G401.6 (cell line): ENCODE data around the gene LIPH.
"Not testable (repeated sequence)": the region's sequence is repeated elsewhere in the genome, so short reads cannot be mapped to it uniquely, and the experiment has no call there.

ENCODE experiments used
- FAIRE-seq: peaks from 2 replicates; lab custom pipeline; 2012; peaks lifted over from hg19 to GRCh38; lab: Jason Lieb, UNC

The LIPH gene

GRCh38 chr3:185552358-185552877, at the start of gene LIPH:
Gene LIPH (minus strand): TSS chr3:185552588. CDS start chr3:185552471, 117 bp downstream.
- no peak for FAIRE-seq

GRCh38 chr3:185595526-185595925, 43.1 kb upstream of the LIPH start:
- FAIRE-seq = no peak

GRCh38 chr3:185594073-185594472, 41.7 kb upstream of the LIPH start:
- FAIRE-seq = no peak

GRCh38 chr3:185586686-185587039, 34.3 kb upstream of the LIPH start:
- FAIRE-seq = no peak

GRCh38 chr3:185585859-185586685, 33.7 kb upstream of the LIPH start, which contains the start of gene SENP2:
Gene SENP2 (plus strand): TSS chr3:185586295. CDS start chr3:185586414, 119 bp downstream.
- peak; percentile 98 for FAIRE-seq

GRCh38 chr3:185585518-185585858, 33.1 kb upstream of the LIPH start:
- no peak for FAIRE-seq

- FAIRE-seq = no peak
Observed at GRCh38 chr3:185584686-185585085, 32.3 kb upstream of the LIPH start.

- no peak for FAIRE-seq
Observed at GRCh38 chr3:185583925-185584324, 31.5 kb upstream of the LIPH start.

GRCh38 chr3:185582871-185583270, 30.5 kb upstream of the LIPH start:
- no peak for FAIRE-seq

- no peak for FAIRE-seq
Observed at GRCh38 chr3:185582236-185582635, 29.8 kb upstream of the LIPH start.

- FAIRE-seq = peak; percentile 23
Observed at GRCh38 chr3:185575108-185575869, 22.9 kb upstream of the LIPH start.

- FAIRE-seq = no peak
Observed at GRCh38 chr3:185572183-185572582, 19.8 kb upstream of the LIPH start.

GRCh38 chr3:185561958-185562357, 9.6 kb upstream of the LIPH start:
- no peak for FAIRE-seq

- no peak for FAIRE-seq
Observed at GRCh38 chr3:185561374-185561943, 9.1 kb upstream of the LIPH start.

- no peak for FAIRE-seq
Observed at GRCh38 chr3:185560676-185561075, 8.3 kb upstream of the LIPH start.

GRCh38 chr3:185559706-185560090, 7.3 kb upstream of the LIPH start:
- FAIRE-seq = no peak

- FAIRE-seq = no peak
Observed at GRCh38 chr3:185558395-185558794, 6.0 kb upstream of the LIPH start.

GRCh38 chr3:185556640-185557039, 4.3 kb upstream of the LIPH start:
- not testable (repeated sequence) for FAIRE-seq

- FAIRE-seq = no peak
Observed at GRCh38 chr3:185555860-185556347, 3.5 kb upstream of the LIPH start.

- no peak for FAIRE-seq
Observed at GRCh38 chr3:185555101-185555501, 2.7 kb upstream of the LIPH start.

- FAIRE-seq = no peak
Observed at GRCh38 chr3:185549651-185550111, 2.7 kb downstream of the LIPH start.

- FAIRE-seq = no peak
Observed at GRCh38 chr3:185549122-185549521, 3.3 kb downstream of the LIPH start.

GRCh38 chr3:185540695-185541094, 11.7 kb downstream of the LIPH start:
- FAIRE-seq = no peak
